ENCODE results near the gene TAX1BP3. TPM values are rescaled to one million over a fixed set of nuclear protein-coding genes. Genes with fewer than 3 reads are reported as not detected.

Gene TAX1BP3
- polyA plus RNA-seq, 2 of the 4 experiments (the other 2 are of a cell fraction), result 122 to 233 TPM

DNA sequence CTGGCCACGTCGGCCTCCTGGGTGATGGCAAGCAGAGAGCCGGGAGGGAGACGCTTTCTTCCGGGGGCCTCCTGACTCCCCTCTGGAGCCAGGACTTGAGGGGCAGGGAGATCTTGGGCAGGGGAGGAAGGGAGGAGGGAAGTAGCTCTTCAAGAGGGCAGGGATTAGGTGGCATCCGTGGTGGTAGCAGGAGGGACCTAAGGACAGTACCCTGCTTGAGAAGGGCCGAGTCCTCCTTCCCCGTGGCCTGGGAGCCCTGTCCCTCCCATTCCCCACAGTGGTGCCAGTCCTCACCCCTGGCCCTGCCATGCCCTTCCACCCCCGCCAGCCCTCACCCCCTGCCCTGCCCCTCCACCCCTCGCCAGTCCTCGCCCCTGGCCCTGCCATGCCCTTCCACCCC, 12.6 kb downstream of the TAX1BP3 start:
- Histone ChIP-seq H3K27ac (no peak overlapping the region), H3K9me3 (no peaks in the 10 kb centered on the region), H3K4me2 (no peak overlapping the region), H3K4me3 (no peak overlapping the region), H3K4me1 (peaks cover 15% of the 10 kb centered on the region)
- ChIA-PET POLR2A (interaction anchor here (1.4 to 1.5 kb wide), 2 partner anchors 12 to 19 kb away, joined by 3 to 7 read pairs; partner anchors contain the start of genes CTNS, SHPK and TAX1BP3), CTCF (interaction anchor here (4.2 to 6.8 kb wide), 2 partner anchors 8 to 607 kb away, joined by 13 to 43 read pairs; no protein-coding TSS in a partner anchor)
- TF ChIP-seq, protein P1, sequence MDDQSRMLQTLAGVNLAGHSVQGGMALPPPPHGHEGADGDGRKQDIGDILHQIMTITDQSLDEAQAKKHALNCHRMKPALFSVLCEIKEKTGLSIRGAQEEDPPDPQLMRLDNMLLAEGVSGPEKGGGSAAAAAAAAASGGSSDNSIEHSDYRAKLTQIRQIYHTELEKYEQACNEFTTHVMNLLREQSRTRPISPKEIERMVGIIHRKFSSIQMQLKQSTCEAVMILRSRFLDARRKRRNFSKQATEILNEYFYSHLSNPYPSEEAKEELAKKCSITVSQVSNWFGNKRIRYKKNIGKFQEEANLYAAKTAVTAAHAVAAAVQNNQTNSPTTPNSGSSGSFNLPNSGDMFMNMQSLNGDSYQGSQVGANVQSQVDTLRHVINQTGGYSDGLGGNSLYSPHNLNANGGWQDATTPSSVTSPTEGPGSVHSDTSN (IDR thresholded peaks at IDR 0.05), result peak; percentile 40; the same call in 1 of the 2 replicates
- TF ChIP-seq CHD4 (IDR thresholded peaks at IDR 0.05; ENCODE audit: borderline replicate concordance) (no peak), RFX5 (IDR thresholded peaks at IDR 0.05) (no peak), POLR2AphosphoS2 (conservative IDR thresholded peaks at IDR 0.05; ENCODE audit: low read length) (0 out of 2 replicates have a peak, but pooled peaks have one; percentile 30)
- DNase-seq (ENCODE audit: low read depth in 1 of 2, low spot score in 1 of 2) (no peak), ATAC-seq (no peak), FAIRE-seq (no peak)
- 91% methylated on average over 8 of the region's 11 CpGs for WGBS (ENCODE audit: missing lambda C conversion rate)

DNA sequence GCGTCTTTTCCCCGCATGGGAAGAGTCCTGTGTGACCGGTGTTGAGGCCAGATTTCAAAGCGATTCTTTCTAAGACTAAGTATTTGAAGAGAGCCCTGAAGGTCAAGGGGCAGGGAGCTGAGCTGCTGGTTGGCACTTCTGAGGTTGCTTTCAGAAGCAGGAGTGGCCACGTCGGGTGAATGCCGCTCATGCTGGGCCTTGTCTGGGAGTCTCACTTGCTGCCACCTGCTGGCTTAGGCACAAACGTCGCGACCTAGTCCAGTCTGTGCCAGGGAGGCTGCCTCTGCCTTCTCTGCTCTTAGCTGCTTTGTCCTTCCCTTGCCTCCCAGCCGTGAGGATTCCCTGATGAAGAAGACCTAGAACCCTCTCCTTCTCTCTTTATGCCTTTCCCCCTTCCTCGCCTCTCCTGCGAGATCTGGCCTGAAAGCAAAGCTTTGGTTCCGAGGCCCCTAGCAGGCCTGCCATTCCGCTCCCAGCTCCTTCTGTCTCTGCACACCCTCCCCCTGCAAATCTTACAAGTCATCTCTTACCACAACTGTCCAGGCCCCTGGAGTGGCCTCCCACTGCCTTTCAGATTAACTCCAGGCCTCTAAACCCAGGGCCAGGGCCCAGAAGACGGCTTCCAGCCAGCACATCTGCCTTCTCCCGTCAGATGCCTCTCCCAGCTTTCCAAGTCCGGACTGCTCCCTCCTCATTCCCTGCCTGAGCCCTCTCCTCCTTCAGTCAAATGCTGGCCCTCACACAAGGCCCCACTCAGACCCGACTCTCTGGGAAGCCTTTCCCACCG, 20.4 kb downstream of the TAX1BP3 start:
- Histone ChIP-seq H3K9me3 (no peaks in the 10 kb centered on the region), H3K4me2 (no peak overlapping the region), H3K4me3 (no peak overlapping the region), H3K4me1 (no peaks in the 10 kb centered on the region), H3K27ac (no peak overlapping the region)
- peak; percentile 62 to 80 for DNase-seq (ENCODE audit: low read depth in 1 of 2, low spot score in 1 of 2)
- WGBS (ENCODE audit: missing lambda C conversion rate), result 62% methylated on average over 20 of the region's 20 CpGs
- CTCF ChIA-PET, result interaction anchor here (0.7 to 10.3 kb wide), 47 partner anchors 9 to 1414 kb away, joined by 3 to 100 read pairs (median 4); partner anchors contain the start of genes CTNS and SHPK
- TF ChIP-seq PHF8 (IDR thresholded peaks at IDR 0.05; ENCODE audit: borderline replicate concordance, low read depth) (no peak), POLR2AphosphoS2 (conservative IDR thresholded peaks at IDR 0.05; ENCODE audit: low read length) (0 out of 2 replicates have a peak, but pooled peaks have one; percentile 27), GATA3 (IDR thresholded peaks at IDR 0.05; ENCODE audit: borderline replicate concordance) (no peak), RNF2 (IDR thresholded peaks at IDR 0.05; ENCODE audit: borderline replicate concordance, low read depth) (no peak), NPAS2 (CRISPR knock-in tag; IDR thresholded peaks at IDR 0.05; ENCODE audit: borderline replicate concordance) (no peak), RCOR1 (IDR thresholded peaks at IDR 0.05; ENCODE audit: low read depth, low read length) (no peak), CHD4 (IDR thresholded peaks at IDR 0.05; ENCODE audit: borderline replicate concordance) (no peak), ZFP36 (IDR thresholded peaks at IDR 0.05; ENCODE audit: borderline replicate concordance, partially characterized antibody) (no peak), NFE2L2 (conservative IDR thresholded peaks at IDR 0.05; ENCODE audit: low read length) (no peak), SMC3 (IDR thresholded peaks at IDR 0.05) (peak; percentile 66), JUN (IDR thresholded peaks at IDR 0.05) (no peak), MYC (IDR thresholded peaks at IDR 0.05; ENCODE audit: borderline replicate concordance, low read length) (no peak), POLR2A (IDR thresholded peaks at IDR 0.05; ENCODE audit: low read length) (no peak), CEBPB (IDR thresholded peaks at IDR 0.05) (no peak), KDM1A (IDR thresholded peaks at IDR 0.05; ENCODE audit: low read depth) (no peak), RAD21 (conservative IDR thresholded peaks at IDR 0.05 in 1 of 2, IDR thresholded peaks at IDR 0.05 in 1 of 2) (peak; percentile 45 to 54; a peak in 4 of 5 replicates), SREBF2 (IDR thresholded peaks at IDR 0.05) (no peak)
- TF ChIP-seq, protein P1 (IDR thresholded peaks at IDR 0.05), result no peak
- TF ChIP-seq, protein P2, sequence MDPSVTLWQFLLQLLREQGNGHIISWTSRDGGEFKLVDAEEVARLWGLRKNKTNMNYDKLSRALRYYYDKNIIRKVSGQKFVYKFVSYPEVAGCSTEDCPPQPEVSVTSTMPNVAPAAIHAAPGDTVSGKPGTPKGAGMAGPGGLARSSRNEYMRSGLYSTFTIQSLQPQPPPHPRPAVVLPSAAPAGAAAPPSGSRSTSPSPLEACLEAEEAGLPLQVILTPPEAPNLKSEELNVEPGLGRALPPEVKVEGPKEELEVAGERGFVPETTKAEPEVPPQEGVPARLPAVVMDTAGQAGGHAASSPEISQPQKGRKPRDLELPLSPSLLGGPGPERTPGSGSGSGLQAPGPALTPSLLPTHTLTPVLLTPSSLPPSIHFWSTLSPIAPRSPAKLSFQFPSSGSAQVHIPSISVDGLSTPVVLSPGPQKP (IDR thresholded peaks at IDR 0.05; ENCODE audit: low read depth, low read length), result no peak
- TF ChIP-seq, protein P3, sequence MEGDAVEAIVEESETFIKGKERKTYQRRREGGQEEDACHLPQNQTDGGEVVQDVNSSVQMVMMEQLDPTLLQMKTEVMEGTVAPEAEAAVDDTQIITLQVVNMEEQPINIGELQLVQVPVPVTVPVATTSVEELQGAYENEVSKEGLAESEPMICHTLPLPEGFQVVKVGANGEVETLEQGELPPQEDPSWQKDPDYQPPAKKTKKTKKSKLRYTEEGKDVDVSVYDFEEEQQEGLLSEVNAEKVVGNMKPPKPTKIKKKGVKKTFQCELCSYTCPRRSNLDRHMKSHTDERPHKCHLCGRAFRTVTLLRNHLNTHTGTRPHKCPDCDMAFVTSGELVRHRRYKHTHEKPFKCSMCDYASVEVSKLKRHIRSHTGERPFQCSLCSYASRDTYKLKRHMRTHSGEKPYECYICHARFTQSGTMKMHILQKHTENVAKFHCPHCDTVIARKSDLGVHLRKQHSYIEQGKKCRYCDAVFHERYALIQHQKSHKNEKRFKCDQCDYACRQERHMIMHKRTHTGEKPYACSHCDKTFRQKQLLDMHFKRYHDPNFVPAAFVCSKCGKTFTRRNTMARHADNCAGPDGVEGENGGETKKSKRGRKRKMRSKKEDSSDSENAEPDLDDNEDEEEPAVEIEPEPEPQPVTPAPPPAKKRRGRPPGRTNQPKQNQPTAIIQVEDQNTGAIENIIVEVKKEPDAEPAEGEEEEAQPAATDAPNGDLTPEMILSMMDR (IDR thresholded peaks at IDR 0.05), result peak; percentile 55
- peak; percentile 90 to 94 for ATAC-seq
- POLR2A ChIA-PET, result interaction anchor here (1.5 to 2.5 kb wide), 2 partner anchors 11 to 599 kb away, joined by 7 to 16 read pairs; partner anchors contain the start of genes CTNS and SHPK
- FAIRE-seq, result no peak

Measured in A549 (cell line).